ENCODE data around the gene ANKRD40.
A peak's percentile ranks its signal among the peaks of the same experiment; 100 is the strongest.
"Not testable (repeated sequence)": the region's sequence is repeated elsewhere in the genome, so short reads cannot be mapped to it uniquely, and the experiment has no call there.

ANKRD40 gene

DNA sequence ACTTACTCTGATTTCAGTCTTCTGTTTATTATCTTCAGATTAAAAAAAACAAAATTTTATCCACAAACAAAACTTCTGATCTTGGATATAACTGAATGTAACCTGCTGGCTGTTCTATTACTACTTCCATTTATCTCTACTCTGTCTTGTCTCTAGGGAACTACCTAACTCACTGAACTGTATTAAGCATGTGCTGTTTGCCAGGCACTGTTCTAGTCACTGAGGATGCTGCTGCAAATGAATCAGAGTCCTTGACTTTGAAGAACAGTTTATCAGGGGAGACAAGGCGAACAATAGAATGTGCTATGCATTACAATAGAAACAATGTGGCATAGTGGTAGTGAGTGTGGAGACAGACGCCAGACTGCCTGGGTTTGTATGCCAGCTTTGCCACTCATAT, 2.3 kb upstream of the ANKRD40 start:
- Histone ChIP-seq H3K9ac (ENCODE audit: insufficient read length, low read depth) (no peak overlapping the region), H3K4me3 (ENCODE audit: insufficient read length, low read depth) (no peak overlapping the region), H3K27me3 (ENCODE audit: insufficient read depth, insufficient read length) (no peaks in the 10 kb centered on the region), H3K9me3 (ENCODE audit: insufficient read depth, low read length) (no peaks in the 10 kb centered on the region), H3K4me1 (ENCODE audit: insufficient read depth, insufficient read length) (no peaks in the 10 kb centered on the region), H3K36me3 (ENCODE audit: insufficient read depth, insufficient read length, low read length) (peaks cover 8% of the 10 kb centered on the region)
- no peak for DNase-seq (ENCODE audit: low read depth, low spot score)
- TF ChIP-seq ZNF274 (IDR thresholded peaks at IDR 0.05; ENCODE audit: low read depth, low read length) (no peak), YY1 (IDR thresholded peaks at IDR 0.05; ENCODE audit: insufficient read depth, insufficient read length) (no peak), SUZ12 (IDR thresholded peaks at IDR 0.05; ENCODE audit: extremely low read depth, insufficient read depth, insufficient read length) (no peak)

DNA sequence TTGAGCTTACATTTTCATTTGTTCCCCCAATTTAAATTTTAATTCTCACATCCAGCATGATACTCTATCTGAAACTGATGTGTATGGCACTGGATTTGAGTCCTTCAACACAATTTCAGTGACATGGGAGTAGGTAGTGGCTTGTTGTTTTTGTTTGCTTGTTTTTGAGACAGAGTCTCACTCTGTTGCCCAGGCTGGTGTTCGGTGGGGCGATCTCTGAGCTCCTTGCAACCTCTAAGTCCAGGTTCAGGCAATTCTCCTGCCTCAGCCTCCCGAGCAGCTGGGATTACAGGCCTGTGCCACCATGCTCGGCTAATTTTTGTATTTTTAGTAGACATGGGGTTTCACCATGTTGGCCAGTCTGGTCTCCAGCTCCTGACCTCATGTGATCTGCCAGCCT, 1.3 kb upstream of the ANKRD40 start:
- DNase-seq (ENCODE audit: low read depth, low spot score); H3K4me3 ChIP-seq (ENCODE audit: insufficient read length, low read depth); H3K27me3 ChIP-seq (ENCODE audit: insufficient read depth, insufficient read length); H3K9ac ChIP-seq (ENCODE audit: insufficient read length, low read depth); H3K9me3 ChIP-seq (ENCODE audit: insufficient read depth, low read length); H3K4me1 ChIP-seq (ENCODE audit: insufficient read depth, insufficient read length): not testable (repeated sequence)
- peaks cover 16% of the 10 kb centered on the region for H3K36me3 ChIP-seq (ENCODE audit: insufficient read depth, insufficient read length, low read length)

DNA sequence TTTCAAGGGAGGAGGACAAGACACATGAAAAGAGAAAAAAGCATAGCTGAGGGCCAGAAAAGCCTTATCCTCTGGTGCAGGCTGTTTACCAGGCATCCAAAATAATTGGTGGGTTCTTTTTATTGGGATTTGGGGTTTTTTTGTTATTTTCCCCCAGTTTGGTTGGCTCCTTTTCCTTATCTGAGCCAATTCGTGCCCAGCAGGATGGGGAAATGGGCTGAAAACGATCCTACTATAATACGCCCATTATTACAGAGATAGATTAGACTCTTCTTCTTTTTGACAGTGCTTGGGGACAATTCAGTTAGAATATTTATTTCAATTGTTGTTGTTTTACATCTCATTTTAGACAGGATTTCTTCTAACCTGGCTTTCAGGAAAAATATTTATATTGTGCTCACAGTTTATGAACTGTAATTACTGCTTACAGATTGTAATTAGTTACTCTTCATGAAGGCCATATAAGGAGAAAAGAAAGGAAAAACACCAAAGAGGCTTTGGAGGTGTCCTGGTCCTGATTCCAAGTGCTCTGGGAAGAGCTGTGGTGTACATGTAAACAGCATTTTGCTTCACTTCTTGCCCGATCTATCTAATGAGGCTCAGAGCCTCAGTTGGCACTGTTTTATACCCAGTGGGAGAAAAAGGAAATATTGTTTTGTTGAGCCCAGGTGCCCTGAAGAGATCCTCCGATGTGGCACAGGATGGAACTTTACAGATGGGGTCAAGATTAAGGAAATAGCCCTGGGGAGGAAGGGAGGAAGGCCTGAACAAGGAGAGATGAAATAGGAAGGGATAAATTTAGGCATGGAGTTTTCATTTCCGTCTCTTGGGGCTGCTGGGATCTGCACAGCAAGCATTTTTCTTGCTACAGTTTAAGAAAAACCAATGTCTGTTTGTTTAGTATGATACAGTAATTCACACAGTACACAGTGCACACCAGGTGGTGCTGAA, 611 bp upstream of the ANKRD40 start:
- H3K9me3 ChIP-seq (ENCODE audit: insufficient read depth, low read length) = no peaks in the 10 kb centered on the region

DNA sequence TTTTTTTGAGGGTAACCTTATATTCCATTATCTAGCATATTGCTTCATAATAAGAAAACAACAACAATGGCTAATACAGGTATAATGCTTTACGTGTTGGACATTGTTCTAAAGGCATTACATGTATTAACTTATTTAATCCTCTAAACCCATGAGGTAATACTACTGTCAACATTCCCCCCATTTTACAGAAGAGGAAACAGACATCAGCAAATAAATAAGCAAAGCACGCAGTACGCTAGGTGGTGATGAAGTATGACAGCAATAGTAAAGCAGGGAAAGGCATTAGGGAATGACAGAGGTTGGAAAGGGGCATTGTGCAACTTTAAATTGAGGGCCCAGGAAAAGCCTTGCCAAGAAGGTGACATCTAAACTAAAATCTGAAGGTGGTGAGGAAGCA, 4.6 kb downstream of the ANKRD40 start:
- no peaks in the 10 kb centered on the region for H3K4me1 ChIP-seq (ENCODE audit: insufficient read depth, insufficient read length)
- no peak for DNase-seq (ENCODE audit: low read depth, low spot score)
- H3K9me3 ChIP-seq (ENCODE audit: insufficient read depth, low read length) = no peaks in the 10 kb centered on the region
- H3K36me3 ChIP-seq (ENCODE audit: insufficient read depth, insufficient read length, low read length) = peaks cover 63% of the 10 kb centered on the region
- H3K4me3 ChIP-seq (ENCODE audit: insufficient read length, low read depth) = no peak overlapping the region
- H3K9ac ChIP-seq (ENCODE audit: insufficient read length, low read depth) = no peak overlapping the region
- H3K27me3 ChIP-seq (ENCODE audit: insufficient read depth, insufficient read length) = no peaks in the 10 kb centered on the region
- TF ChIP-seq SUZ12 (IDR thresholded peaks at IDR 0.05; ENCODE audit: extremely low read depth, insufficient read depth, insufficient read length) (no peak), ZNF274 (IDR thresholded peaks at IDR 0.05; ENCODE audit: low read depth, low read length) (no peak)

More for the DNA sequence above, 611 bp upstream of the ANKRD40 start:
- TF ChIP-seq SUZ12 (IDR thresholded peaks at IDR 0.05; ENCODE audit: extremely low read depth, insufficient read depth, insufficient read length) = no peak
- TF ChIP-seq ZNF274 (IDR thresholded peaks at IDR 0.05; ENCODE audit: low read depth, low read length) = no peak
- no peak for TF ChIP-seq YY1 (IDR thresholded peaks at IDR 0.05; ENCODE audit: insufficient read depth, insufficient read length)
- Histone ChIP-seq H3K27me3 (ENCODE audit: insufficient read depth, insufficient read length) (no peaks in the 10 kb centered on the region), H3K36me3 (ENCODE audit: insufficient read depth, insufficient read length, low read length) (peaks cover 23% of the 10 kb centered on the region), H3K9ac (ENCODE audit: insufficient read length, low read depth) (peak overlapping the region; percentile 99), H3K4me1 (ENCODE audit: insufficient read depth, insufficient read length) (no peaks in the 10 kb centered on the region), H3K4me3 (ENCODE audit: insufficient read length, low read depth) (peak overlapping the region; percentile 92)
- DNase-seq (ENCODE audit: low read depth, low spot score) = no peak

DNA sequence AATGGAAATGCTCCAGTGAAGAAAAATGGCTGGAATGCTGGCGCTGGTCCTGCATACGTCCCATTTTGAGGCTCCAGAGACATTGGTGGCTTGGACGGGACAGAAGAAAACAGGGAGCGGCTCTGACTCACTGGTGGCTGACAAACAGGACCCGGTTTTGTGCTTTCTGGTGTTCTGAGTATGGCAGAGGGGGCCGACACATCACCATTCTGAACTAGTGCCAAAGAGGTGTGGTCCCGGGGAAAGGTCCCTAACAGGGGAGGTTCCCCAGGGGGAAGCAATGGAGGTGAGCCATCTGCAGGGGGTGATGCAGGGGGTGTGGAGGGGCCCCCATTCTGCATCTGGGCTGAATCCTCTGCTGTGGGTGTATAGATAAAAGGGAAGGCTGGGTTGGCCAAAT, 8.3 kb downstream of the ANKRD40 start:
- Histone ChIP-seq H3K27me3 (ENCODE audit: insufficient read depth, insufficient read length) (no peaks in the 10 kb centered on the region), H3K9ac (ENCODE audit: insufficient read length, low read depth) (no peak overlapping the region), H3K36me3 (ENCODE audit: insufficient read depth, insufficient read length, low read length) (peaks cover 83% of the 10 kb centered on the region), H3K4me3 (ENCODE audit: insufficient read length, low read depth) (no peak overlapping the region), H3K4me1 (ENCODE audit: insufficient read depth, insufficient read length) (no peaks in the 10 kb centered on the region), H3K9me3 (ENCODE audit: insufficient read depth, low read length) (no peaks in the 10 kb centered on the region)
- no peak for DNase-seq (ENCODE audit: low read depth, low spot score)
- TF ChIP-seq ZNF274 (IDR thresholded peaks at IDR 0.05; ENCODE audit: low read depth, low read length) = no peak
- TF ChIP-seq YY1 (IDR thresholded peaks at IDR 0.05; ENCODE audit: insufficient read depth, insufficient read length) = no peak
- no peak for TF ChIP-seq SUZ12 (IDR thresholded peaks at IDR 0.05; ENCODE audit: extremely low read depth, insufficient read depth, insufficient read length)

DNA sequence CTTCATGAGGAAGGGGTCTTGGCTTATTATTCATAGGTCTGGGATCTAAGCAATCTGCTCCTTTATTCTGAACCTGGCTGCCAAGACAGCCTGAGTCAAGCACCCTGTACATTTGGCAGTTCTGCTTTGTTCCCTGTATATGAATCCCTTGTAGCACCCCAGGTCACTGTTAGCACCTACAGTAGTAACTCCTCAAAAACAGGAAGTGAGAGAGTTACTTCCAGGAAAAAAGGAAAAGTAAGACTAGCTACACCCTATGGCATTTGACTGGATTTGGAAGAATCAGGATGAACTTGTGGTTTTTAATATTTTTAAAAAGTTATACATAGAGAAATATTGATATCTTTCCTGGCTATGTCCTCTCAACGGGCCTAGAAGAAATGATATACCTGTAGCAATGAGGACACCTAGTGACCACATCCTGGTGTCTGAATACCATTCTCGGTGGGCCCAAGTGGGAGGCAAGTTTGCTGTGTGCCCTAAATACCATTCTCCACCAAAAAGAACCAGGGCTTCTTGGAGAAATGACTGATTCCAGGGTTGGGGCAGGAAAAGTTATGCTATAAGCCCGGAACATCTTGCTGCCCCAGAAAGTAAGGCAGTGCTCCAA, 9.9 kb downstream of the ANKRD40 start:
- Histone ChIP-seq H3K27me3 (ENCODE audit: insufficient read depth, insufficient read length) (no peaks in the 10 kb centered on the region), H3K9ac (ENCODE audit: insufficient read length, low read depth) (no peak overlapping the region), H3K4me1 (ENCODE audit: insufficient read depth, insufficient read length) (no peaks in the 10 kb centered on the region), H3K4me3 (ENCODE audit: insufficient read length, low read depth) (no peak overlapping the region), H3K36me3 (ENCODE audit: insufficient read depth, insufficient read length, low read length) (peaks cover 84% of the 10 kb centered on the region), H3K9me3 (ENCODE audit: insufficient read depth, low read length) (no peaks in the 10 kb centered on the region)
- no peak for TF ChIP-seq SUZ12 (IDR thresholded peaks at IDR 0.05; ENCODE audit: extremely low read depth, insufficient read depth, insufficient read length)
- no peak for TF ChIP-seq YY1 (IDR thresholded peaks at IDR 0.05; ENCODE audit: insufficient read depth, insufficient read length)
- no peak for DNase-seq (ENCODE audit: low read depth, low spot score)

DNA sequence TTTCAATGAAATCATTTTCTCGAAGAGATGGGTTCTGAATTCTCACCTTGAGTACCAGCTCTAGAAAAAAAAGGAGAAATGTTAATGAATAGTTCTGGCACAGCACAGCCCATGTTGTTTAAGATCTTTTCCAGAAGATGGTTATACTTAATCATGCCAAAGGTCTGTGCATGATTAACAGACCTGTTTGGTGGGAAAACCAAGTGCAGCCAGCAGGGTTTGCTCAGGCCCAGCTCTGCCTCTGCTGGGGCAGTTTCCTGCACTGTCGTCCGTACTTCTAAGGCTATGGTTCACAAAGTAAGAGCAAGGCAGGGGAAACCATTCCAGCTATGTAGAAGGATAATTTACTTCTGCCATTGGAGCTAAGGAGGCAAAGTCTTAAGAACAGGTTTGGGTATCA, 10.7 kb downstream of the ANKRD40 start:
- no peak for DNase-seq (ENCODE audit: low read depth, low spot score)
- TF ChIP-seq YY1 (IDR thresholded peaks at IDR 0.05; ENCODE audit: insufficient read depth, insufficient read length) (no peak), SUZ12 (IDR thresholded peaks at IDR 0.05; ENCODE audit: extremely low read depth, insufficient read depth, insufficient read length) (no peak), ZNF274 (IDR thresholded peaks at IDR 0.05; ENCODE audit: low read depth, low read length) (no peak)
- H3K27me3 ChIP-seq (ENCODE audit: insufficient read depth, insufficient read length) = no peaks in the 10 kb centered on the region
- no peaks in the 10 kb centered on the region for H3K9me3 ChIP-seq (ENCODE audit: insufficient read depth, low read length)
- peaks cover 88% of the 10 kb centered on the region for H3K36me3 ChIP-seq (ENCODE audit: insufficient read depth, insufficient read length, low read length)
- H3K4me3 ChIP-seq (ENCODE audit: insufficient read length, low read depth) = no peak overlapping the region
- H3K4me1 ChIP-seq (ENCODE audit: insufficient read depth, insufficient read length) = no peaks in the 10 kb centered on the region
- H3K9ac ChIP-seq (ENCODE audit: insufficient read length, low read depth) = no peak overlapping the region
